GM12878 (cell line): ENCODE measurements around the gene THSD4. TPM values are rescaled to one million over a fixed set of nuclear protein-coding genes. Genes with fewer than 3 reads are reported as not detected.

Experiments
- ATAC-seq: fragments of 200-7000 bp; cut with Tn5 transposase; 3 replicates; pipeline ENCODE4 v1.9.1; 2020; ENCODE audit warnings: mild to moderate bottlenecking, moderate library complexity
- BruUV-seq: library from RNA; stranded (reverse); fragments of 400-500 nt; replicated peaks from 2 replicates; lab custom pipeline; 2021; lab: Mats Ljungman, UMichigan
- CTCF ChIA-PET: fragments of 300-600 bp; sonication (Branson Sonifier 250); formaldehyde crosslinking; extraction: SDS; loops from one replicate; lab custom pipeline; 2021; ENCODE audit warnings: inconsistent platforms; lab: Yijun Ruan, JAX
- POLR2A ChIA-PET: fragments of 350-600 bp; formaldehyde crosslinking; extraction: SDS; loops from one replicate; lab custom pipeline; 2021; ENCODE audit warnings: inconsistent platforms; lab: Charles Lee
- RAD21 ChIA-PET: fragments of 300-600 bp; sonication (Branson Sonifier 250); formaldehyde crosslinking; loops from one replicate; lab custom pipeline; 2023; ENCODE audit warnings: antibody characterized with exemption; ENCODE audit not compliant: unreplicated experiment; lab: Charles Lee
- SMC1A ChIA-PET: fragments of 300-600 bp; sonication (Branson Sonifier 250); formaldehyde crosslinking; loops from one replicate; lab custom pipeline; 2023; ENCODE audit not compliant: unreplicated experiment, uncharacterized antibody; lab: Charles Lee
- DNase-seq: peaks from one replicate; pipeline ENCODE4 v3.0.0-alpha.2; 2011; ENCODE audit warnings: low read depth, low spot score
- FAIRE-seq: peaks from 3 replicates; lab custom pipeline; 2011; peaks lifted over from hg19 to GRCh38; lab: Jason Lieb, UNC
- H2AFZ ChIP-seq: 2 replicates; pipeline ENCODE4 v1.6.0; 2011; ENCODE audit warnings: low read depth, low read length, control low read depth; ENCODE audit not compliant: control insufficient read depth
- H3K27ac ChIP-seq: 2 replicates; pipeline ENCODE4 v1.5.1; 2011; ENCODE audit warnings: control low read depth; ENCODE audit not compliant: control insufficient read depth, insufficient read depth
- H3K27me3 ChIP-seq, 2 experiments: replicated peaks in 1 of 2; 2 replicates each; pipeline versions ENCODE4 v1.6.0 to v1.6.1; 2011; ENCODE audit warnings: low read length in 1 of 2; ENCODE audit not compliant: control insufficient read depth in 2 of 2, insufficient read depth in 2 of 2
- H3K36me3 ChIP-seq, 2 experiments: 2 replicates each; pipeline ENCODE4 v1.5.1; 2011; ENCODE audit warnings: low read length in 1 of 2; ENCODE audit not compliant: control insufficient read depth in 2 of 2, insufficient read depth in 2 of 2
- H3K4me1 ChIP-seq: 2 replicates; pipeline ENCODE4 v1.6.1; 2011; ENCODE audit warnings: mild to moderate bottlenecking, low read length, moderate library complexity, mixed read lengths; ENCODE audit not compliant: control insufficient read depth, insufficient read depth
- H3K4me2 ChIP-seq: 2 replicates; pipeline ENCODE4 v1.6.0; 2011; ENCODE audit warnings: control low read depth; ENCODE audit not compliant: control insufficient read depth, insufficient read depth
- H3K4me3 ChIP-seq: fragments of 200-600 bp; sonication (generic); 2 replicates; pipeline ENCODE4 v1.5.1; 2016
- H3K79me2 ChIP-seq: 2 replicates; pipeline ENCODE4 v1.6.0; 2011; ENCODE audit warnings: low read length; ENCODE audit not compliant: control insufficient read depth, insufficient read depth
- H3K9ac ChIP-seq: 2 replicates; pipeline ENCODE4 v1.8.0; 2011; ENCODE audit warnings: low read length, control low read depth, mixed read lengths; ENCODE audit not compliant: control insufficient read depth, insufficient read depth
- H3K9me3 ChIP-seq: replicated peaks from 3 replicates; pipeline ENCODE4 v1.5.1; 2011; ENCODE audit warnings: mild to moderate bottlenecking, low read length; ENCODE audit not compliant: control insufficient read depth, insufficient read depth
- H4K20me1 ChIP-seq: 2 replicates; pipeline ENCODE4 v1.6.0; 2011; ENCODE audit not compliant: control insufficient read depth, insufficient read depth
- CBX3 ChIP-seq: fragments of 200-600 bp; sonication (generic); IDR thresholded peaks from 2 replicates; pipeline ENCODE4 v1.6.1; 2016; ENCODE audit warnings: low read depth, borderline replicate concordance
- EGR1 ChIP-seq, 2 experiments: IDR thresholded peaks; 1 replicate in 1 of 2; 2 replicates in 1 of 2; pipeline ENCODE4 v1.6.1; 2011 to 2012; ENCODE audit warnings: low read depth in 2 of 2, low read length in 2 of 2, borderline replicate concordance in 1 of 2, mild to moderate bottlenecking in 1 of 2, moderate library complexity in 1 of 2
- GATAD2B ChIP-seq: fragments of 450-650 bp; conservative IDR thresholded peaks from 2 replicates; pipeline ENCODE4 v1.6.1; 2017; ENCODE audit warnings: low read depth, mild to moderate bottlenecking, moderate library complexity
- HDGF ChIP-seq: fragments of 450-650 bp; IDR thresholded peaks from 2 replicates; pipeline ENCODE4 v1.6.1; 2016; ENCODE audit warnings: antibody characterized with exemption
- KDM1A ChIP-seq: fragments of 200-600 bp; sonication (generic); IDR thresholded peaks from 2 replicates; pipeline ENCODE4 v1.6.1; 2016; ENCODE audit warnings: borderline replicate concordance
- MTA3 ChIP-seq: IDR thresholded peaks from 2 replicates; pipeline ENCODE4 v1.6.1; 2012; ENCODE audit warnings: low read length, inconsistent platforms, borderline replicate concordance
- REST ChIP-seq: IDR thresholded peaks from 2 replicates; pipeline ENCODE4 v1.6.1; 2012; ENCODE audit warnings: mild to moderate bottlenecking, low read depth, low read length
- SRF ChIP-seq, 2 experiments: IDR thresholded peaks; 2 replicates each; pipeline ENCODE4 v1.6.1; 2011; ENCODE audit warnings: low read depth in 2 of 2, low read length in 2 of 2, mild to moderate bottlenecking in 1 of 2, moderate library complexity in 1 of 2
- TARDBP ChIP-seq: IDR thresholded peaks from 2 replicates; pipeline ENCODE4 v1.6.1; 2016; ENCODE audit warnings: borderline replicate concordance
- USF2 ChIP-seq: IDR thresholded peaks from 2 replicates; pipeline ENCODE4 v1.6.1; 2011; ENCODE audit warnings: low read depth, low read length, improper control_type of control experiment, borderline replicate concordance
- ZNF384 ChIP-seq: IDR thresholded peaks from 2 replicates; pipeline ENCODE4 v1.6.1; 2012; ENCODE audit warnings: low read depth, mild to moderate bottlenecking, low read length, improper control_type of control experiment, borderline replicate concordance
- in situ Hi-C: fragments of 300-500 bp; cut with MboI; formaldehyde crosslinking; loops from 9 replicates; pipeline ENCODE4 v1.14.3; 2018; ENCODE audit warnings: mixed read lengths
- intact Hi-C: fragments of 100-400 bp; cut with micrococcal nuclease; formaldehyde crosslinking; loops from one replicate; pipeline ENCODE4 v1.14.2; 2022; ENCODE audit not compliant: unreplicated experiment
- polyA plus RNA-seq, 11 experiments: library from polyadenylated mRNA; depleted of rRNA in 4 of 11; unstranded in 6 of 11; stranded (reverse) in 5 of 11; fragments of >200 nt; fragmentation: Nextera tagmentation in 4 of 11; fragmentation: Illumina TruSeq in 1 of 11; extraction: Ambion mirVana in 4 of 11; extraction: Trizol in 1 of 11; gene quantifications; 1 replicate in 1 of 11; 2 replicates in 10 of 11; pipeline versions ENCODE4 v1.2.1 to v1.2.3, GENCODE V29; 2011 to 2016; ENCODE audit warnings: inconsistent platforms in 2 of 11, missing spikeins in 2 of 11, low read depth in 1 of 11
- total RNA-seq, 4 experiments: library from RNA; depleted of rRNA in 3 of 4; stranded (reverse); fragments of >200 nt in 3 of 4; fragmentation: Illumina TruSeq in 1 of 4; extraction: Trizol in 1 of 4; gene quantifications; 2 replicates each; pipeline versions ENCODE4 v1.2.1 to v1.2.3, GENCODE V29; 2013 to 2021
- TF ChIP-seq, protein P1 (sequence below): fragments of 450-650 bp; IDR thresholded peaks from 2 replicates; pipeline ENCODE4 v1.6.1; 2017; ENCODE audit warnings: low read depth, mild to moderate bottlenecking, moderate library complexity
- TF ChIP-seq, protein P2 (sequence below): IDR thresholded peaks from 2 replicates; pipeline ENCODE4 v1.6.1; 2012; ENCODE audit warnings: low read depth, low read length, improper control_type of control experiment

Gene THSD4
- total and polyA plus RNA-seq, 10 of the 15 experiments (the other 5 are each of a cell fraction or from before 2014, with no cell fraction given) = 0.04 to 0.13 (median 0.05) TPM; not detected in 7

- intact Hi-C loops (no loop called here), in situ Hi-C loops (no loop called here)
- Histone ChIP-seq H3K79me2 (no peaks in the 10 kb centered on the region), H3K4me3 (no peak overlapping the region), H4K20me1 (no peaks in the 10 kb centered on the region), H3K9ac (no peak overlapping the region), H3K4me1 (no peaks in the 10 kb centered on the region), H2AFZ (no peak overlapping the region), H3K4me2 (no peak overlapping the region), H3K36me3 (no peaks in the 10 kb centered on the region), H3K9me3 (no peaks in the 10 kb centered on the region), H3K27ac (no peak overlapping the region), H3K27me3 (no peaks in the 10 kb centered on the region; a peak in 1 of 4 replicates)
- ChIA-PET RAD21 (no interaction called here), SMC1A (interaction anchor here (0.6 kb wide), 1 partner anchor 77 kb away, joined by 3 read pairs; no protein-coding TSS in a partner anchor), POLR2A (no interaction called here), CTCF (interaction anchor here (1.2 kb wide), 1 partner anchor 15 kb away, joined by 3 read pairs; no protein-coding TSS in a partner anchor)
- BruUV-seq = no TSS peak
- ATAC-seq = no peak
- DNase-seq = no peak
- no peak for FAIRE-seq
- TF ChIP-seq ZNF384 (no peak), REST (no peak), GATAD2B (no peak), HDGF (no peak), CBX3 (no peak), TARDBP (no peak), MTA3 (no peak), EGR1 (IDR thresholded peaks at IDR 0.05; ENCODE audit: borderline replicate concordance in 1 of 2, low read depth in 2 of 2, low read length in 2 of 2) (no peak), USF2 (no peak), SRF (IDR thresholded peaks at IDR 0.05; ENCODE audit: low read depth in 2 of 2, low read length in 2 of 2) (no peak), KDM1A (no peak)
- TF ChIP-seq, protein P1, sequence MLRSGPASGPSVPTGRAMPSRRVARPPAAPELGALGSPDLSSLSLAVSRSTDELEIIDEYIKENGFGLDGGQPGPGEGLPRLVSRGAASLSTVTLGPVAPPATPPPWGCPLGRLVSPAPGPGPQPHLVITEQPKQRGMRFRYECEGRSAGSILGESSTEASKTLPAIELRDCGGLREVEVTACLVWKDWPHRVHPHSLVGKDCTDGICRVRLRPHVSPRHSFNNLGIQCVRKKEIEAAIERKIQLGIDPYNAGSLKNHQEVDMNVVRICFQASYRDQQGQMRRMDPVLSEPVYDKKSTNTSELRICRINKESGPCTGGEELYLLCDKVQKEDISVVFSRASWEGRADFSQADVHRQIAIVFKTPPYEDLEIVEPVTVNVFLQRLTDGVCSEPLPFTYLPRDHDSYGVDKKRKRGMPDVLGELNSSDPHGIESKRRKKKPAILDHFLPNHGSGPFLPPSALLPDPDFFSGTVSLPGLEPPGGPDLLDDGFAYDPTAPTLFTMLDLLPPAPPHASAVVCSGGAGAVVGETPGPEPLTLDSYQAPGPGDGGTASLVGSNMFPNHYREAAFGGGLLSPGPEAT = no peak
- TF ChIP-seq, protein P2, sequence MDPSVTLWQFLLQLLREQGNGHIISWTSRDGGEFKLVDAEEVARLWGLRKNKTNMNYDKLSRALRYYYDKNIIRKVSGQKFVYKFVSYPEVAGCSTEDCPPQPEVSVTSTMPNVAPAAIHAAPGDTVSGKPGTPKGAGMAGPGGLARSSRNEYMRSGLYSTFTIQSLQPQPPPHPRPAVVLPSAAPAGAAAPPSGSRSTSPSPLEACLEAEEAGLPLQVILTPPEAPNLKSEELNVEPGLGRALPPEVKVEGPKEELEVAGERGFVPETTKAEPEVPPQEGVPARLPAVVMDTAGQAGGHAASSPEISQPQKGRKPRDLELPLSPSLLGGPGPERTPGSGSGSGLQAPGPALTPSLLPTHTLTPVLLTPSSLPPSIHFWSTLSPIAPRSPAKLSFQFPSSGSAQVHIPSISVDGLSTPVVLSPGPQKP = no peak
Observed at GRCh38 chr15:71666763-71667620, 551.7 kb downstream of the THSD4 start.
